Measurements from ENCODE around the gene USP7. TPM values are rescaled to one million over a fixed set of nuclear protein-coding genes. Genes with fewer than 3 reads are reported as not detected.

The USP7 gene
- total RNA-seq, 2 experiments from 2014 or later: 259 to 268 TPM

- H3K4me1 Mint-ChIP-seq (ENCODE audit: low read depth): peaks cover 22% of the 10 kb centered on the region
- DNase-seq (peak in 1 of 14 experiments; percentile 27), ATAC-seq (ENCODE audit: poor library complexity) (no peak)
- Histone ChIP-seq H3K4me3 (ENCODE audit: low read length) (no peak overlapping the region), H3K4me1 (ENCODE audit: insufficient read depth, low read length) (peaks cover 15% of the 10 kb centered on the region), H3K9me3 (ENCODE audit: control insufficient read depth in 1 of 2, insufficient read depth in 1 of 2, low read length in 2 of 2) (no peaks in the 10 kb centered on the region), H3K36me3 (ENCODE audit: insufficient read depth, low read length) (peaks cover 30% of the 10 kb centered on the region), H3K27ac (ENCODE audit: low read depth in 1 of 2, low read length in 2 of 2) (peak overlapping the region; percentile 13), H3K27me3 (ENCODE audit: control insufficient read depth in 1 of 2, insufficient read depth in 2 of 2, low read length in 2 of 2) (no peaks in the 10 kb centered on the region)
- POLR2A ChIA-PET: no interaction called here
- CTCF ChIA-PET: no interaction called here
- H3K27me3 Mint-ChIP-seq: no peaks in the 10 kb centered on the region
- TF ChIP-seq CTCF (IDR thresholded peaks at IDR 0.05): no peak
- no peaks in the 10 kb centered on the region for H3K9me3 Mint-ChIP-seq
- H3K27ac Mint-ChIP-seq: peak overlapping the region; percentile 77
- peaks cover 47% of the 10 kb centered on the region for H3K36me3 Mint-ChIP-seq (ENCODE audit: low read depth)
- H3K4me3 Mint-ChIP-seq: no peak overlapping the region
- intact Hi-C loops (cut with DNase I, micrococcal nuclease): no loop called here
These were observed 113.3 kb downstream of the USP7 start for GRCh38 chr16:8850279-8850885.

GRCh38 chr16:8849411-8850011, 114.2 kb downstream of the USP7 start:
- DNase-seq (no peak), ATAC-seq (ENCODE audit: poor library complexity) (no peak)
- TF ChIP-seq CTCF (IDR thresholded peaks at IDR 0.05): no peak
- peak overlapping the region; percentile 77 for H3K27ac Mint-ChIP-seq
- Histone ChIP-seq H3K4me1 (ENCODE audit: insufficient read depth, low read length) (peaks cover 12% of the 10 kb centered on the region), H3K4me3 (ENCODE audit: low read length) (no peak overlapping the region), H3K27me3 (ENCODE audit: control insufficient read depth in 1 of 2, insufficient read depth in 2 of 2, low read length in 2 of 2) (no peaks in the 10 kb centered on the region), H3K9me3 (ENCODE audit: control insufficient read depth in 1 of 2, insufficient read depth in 1 of 2, low read length in 2 of 2) (no peaks in the 10 kb centered on the region), H3K27ac (ENCODE audit: low read depth in 1 of 2, low read length in 2 of 2) (no peak overlapping the region), H3K36me3 (ENCODE audit: insufficient read depth, low read length) (peaks cover 21% of the 10 kb centered on the region)
- ChIA-PET CTCF (no interaction called here), POLR2A (no interaction called here)
- H3K4me1 Mint-ChIP-seq (ENCODE audit: low read depth): peaks cover 24% of the 10 kb centered on the region
- no peaks in the 10 kb centered on the region for H3K9me3 Mint-ChIP-seq
- H3K4me3 Mint-ChIP-seq: no peak overlapping the region
- intact Hi-C loops (cut with DNase I, micrococcal nuclease): no loop called here
- no peaks in the 10 kb centered on the region for H3K27me3 Mint-ChIP-seq
- H3K36me3 Mint-ChIP-seq (ENCODE audit: low read depth): peaks cover 47% of the 10 kb centered on the region

GRCh38 chr16:8848939-8849391, 114.7 kb downstream of the USP7 start:
- DNase-seq (no peak), ATAC-seq (ENCODE audit: poor library complexity) (no peak)
- peaks cover 20% of the 10 kb centered on the region for H3K36me3 ChIP-seq (ENCODE audit: insufficient read depth, low read length)
- ChIA-PET CTCF (no interaction called here), POLR2A (no interaction called here)
- no peak overlapping the region for H3K4me3 ChIP-seq (ENCODE audit: low read length)
- H3K9me3 ChIP-seq (ENCODE audit: control insufficient read depth in 1 of 2, insufficient read depth in 1 of 2, low read length in 2 of 2): no peaks in the 10 kb centered on the region
- Mint-ChIP-seq H3K36me3 (ENCODE audit: low read depth) (peaks cover 44% of the 10 kb centered on the region), H3K9me3 (no peaks in the 10 kb centered on the region), H3K27me3 (no peaks in the 10 kb centered on the region), H3K4me1 (ENCODE audit: low read depth) (peaks cover 24% of the 10 kb centered on the region), H3K27ac (no peak overlapping the region), H3K4me3 (no peak overlapping the region)
- H3K4me1 ChIP-seq (ENCODE audit: insufficient read depth, low read length): peaks cover 9% of the 10 kb centered on the region
- TF ChIP-seq CTCF (IDR thresholded peaks at IDR 0.05): no peak
- no peaks in the 10 kb centered on the region for H3K27me3 ChIP-seq (ENCODE audit: control insufficient read depth in 1 of 2, insufficient read depth in 2 of 2, low read length in 2 of 2)
- H3K27ac ChIP-seq (ENCODE audit: low read depth in 1 of 2, low read length in 2 of 2): no peak overlapping the region
- intact Hi-C loops (cut with DNase I, micrococcal nuclease): no loop called here

All from CD4-positive, alpha-beta T cell (primary cell).